GF-D8 (cell line): ENCODE measurements around the gene ZNF507.
"Not testable (repeated sequence)": the region's sequence is repeated elsewhere in the genome, so short reads cannot be mapped to it uniquely, and the experiment has no call there.

Experiments
- DNase-seq: peaks from one replicate; lab custom pipeline; 2025; lab: John Stamatoyannopoulos, UW

The ZNF507 gene

DNA sequence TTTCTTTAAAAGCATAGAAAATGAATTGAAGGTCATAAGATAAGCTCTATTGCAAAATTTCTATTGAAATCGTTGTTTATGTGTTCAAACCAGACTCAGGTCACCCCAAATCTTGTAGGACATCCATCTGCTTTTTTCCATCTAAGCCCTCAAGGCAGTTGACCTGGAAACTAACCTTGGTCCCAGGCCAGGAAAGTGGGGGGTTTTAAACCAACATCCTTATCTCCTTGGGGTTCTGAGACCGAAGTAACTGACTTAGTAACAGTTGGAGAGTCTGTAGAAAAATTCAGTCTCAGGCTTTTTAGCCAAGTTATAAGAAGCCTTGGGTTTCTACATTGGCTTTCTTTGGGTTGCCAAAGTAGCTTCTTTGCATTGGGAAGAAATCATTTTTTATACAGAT lies 23.4 kb downstream of the ZNF507 start:
- DNase-seq: no peak

DNA sequence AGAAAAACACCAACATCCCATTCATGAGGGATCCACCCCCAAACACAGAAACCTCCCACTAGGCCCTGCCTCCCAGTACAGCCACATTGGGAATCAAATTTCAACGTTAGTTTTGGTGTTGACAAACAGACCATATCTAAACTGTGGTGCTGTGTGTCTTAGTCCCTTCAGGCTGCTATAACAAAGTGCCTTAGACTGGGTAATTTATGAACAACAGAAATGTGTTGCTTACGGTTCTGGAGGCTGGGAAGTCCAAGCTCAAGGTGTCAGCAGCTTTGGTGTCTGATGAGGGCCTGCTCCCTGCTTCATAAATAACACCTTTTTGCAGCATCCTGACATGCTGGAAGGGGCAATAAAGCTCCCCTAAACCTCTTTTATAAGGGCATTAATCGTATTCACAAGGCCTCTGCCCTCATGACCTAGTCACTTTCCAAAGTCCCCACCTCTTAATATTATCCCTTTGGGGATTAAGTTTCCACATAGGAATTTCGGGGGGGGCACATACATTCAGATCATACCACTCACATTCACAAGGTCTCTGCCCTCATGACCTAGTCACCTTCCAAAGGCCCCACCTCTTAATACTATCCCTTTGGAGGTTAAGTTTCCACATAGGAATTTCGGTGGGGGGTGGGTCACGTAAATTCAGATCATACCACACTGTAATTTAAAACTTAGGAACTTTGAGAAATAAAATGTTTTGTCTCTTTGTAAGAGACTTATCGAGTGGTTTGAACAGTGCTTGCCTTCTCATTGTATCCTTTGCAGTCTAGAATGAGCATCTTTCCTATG lies 27.5 kb downstream of the ZNF507 start:
- no peak for DNase-seq

DNA sequence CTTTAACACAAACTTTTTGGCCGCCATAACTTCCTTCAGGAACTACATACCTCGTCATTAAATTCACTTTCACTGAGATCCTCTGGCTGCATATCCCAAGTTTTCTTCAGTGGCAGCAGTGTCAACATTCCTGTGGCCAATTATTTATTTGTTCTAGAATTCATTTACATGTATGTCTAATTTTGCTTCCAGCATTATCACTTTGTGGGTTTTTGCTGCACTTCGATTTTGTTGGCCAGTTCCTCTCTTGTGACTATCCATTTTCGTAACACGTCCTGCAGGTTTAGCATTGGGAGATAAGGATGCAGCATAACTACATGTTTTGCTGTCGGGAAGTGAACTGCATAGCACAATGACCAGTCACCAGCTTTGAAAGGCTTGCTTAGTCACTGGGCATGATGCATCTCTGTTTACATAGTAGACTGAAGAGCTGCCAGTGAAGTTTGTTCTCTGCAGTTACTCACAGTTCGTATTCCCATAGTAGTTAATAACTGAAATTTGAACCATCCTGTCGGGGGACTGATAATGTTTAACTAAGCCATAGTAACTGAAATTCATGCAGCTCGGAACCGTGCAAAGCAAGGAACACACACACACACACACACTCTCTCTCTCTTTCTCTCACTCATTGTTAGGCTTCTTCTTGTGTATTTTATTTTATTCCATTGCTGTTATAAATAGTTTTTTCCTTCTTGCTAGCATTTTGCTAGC lies 28.3 kb downstream of the ZNF507 start:
- DNase-seq: no peak

DNA sequence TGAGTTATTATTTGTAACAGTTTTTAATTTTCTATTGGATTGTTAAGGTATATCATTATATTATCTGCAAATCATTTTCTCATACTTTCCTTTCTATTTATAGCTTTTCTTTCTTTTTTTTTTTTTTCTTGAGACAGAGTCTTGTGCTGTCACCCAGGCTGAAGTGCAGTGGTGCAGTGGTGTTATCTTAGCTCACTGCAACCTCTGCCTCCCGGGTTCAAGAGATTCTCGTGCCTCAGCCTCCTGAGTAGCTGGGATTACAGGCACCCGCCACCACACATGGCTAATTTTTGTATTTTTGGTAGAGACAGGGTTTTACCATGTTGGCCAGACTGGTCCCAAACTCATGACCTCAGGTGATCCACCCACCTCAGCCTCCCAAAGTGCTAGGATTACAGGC lies 29.0 kb downstream of the ZNF507 start:
- DNase-seq: not testable (repeated sequence)

DNA sequence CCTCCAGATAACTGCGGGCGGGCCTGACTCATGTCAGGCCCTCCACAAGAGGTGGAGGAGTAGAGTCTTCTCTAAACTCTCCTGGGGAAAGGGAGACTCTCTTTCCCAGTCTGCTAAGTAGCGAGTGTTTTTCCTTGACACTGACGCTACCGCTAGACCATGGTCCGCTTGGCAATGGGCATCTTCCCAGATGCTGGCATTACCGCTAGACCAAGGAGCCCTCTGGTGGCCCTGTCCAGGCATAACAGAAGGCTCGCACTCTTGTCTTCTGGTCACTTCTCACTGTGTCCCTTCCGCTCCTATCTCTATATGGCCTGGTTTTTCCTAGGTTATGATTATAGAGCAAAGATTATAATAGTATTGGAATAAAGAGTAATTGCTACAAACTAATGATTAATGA lies 31.7 kb downstream of the ZNF507 start:
- not testable (repeated sequence) for DNase-seq

DNA sequence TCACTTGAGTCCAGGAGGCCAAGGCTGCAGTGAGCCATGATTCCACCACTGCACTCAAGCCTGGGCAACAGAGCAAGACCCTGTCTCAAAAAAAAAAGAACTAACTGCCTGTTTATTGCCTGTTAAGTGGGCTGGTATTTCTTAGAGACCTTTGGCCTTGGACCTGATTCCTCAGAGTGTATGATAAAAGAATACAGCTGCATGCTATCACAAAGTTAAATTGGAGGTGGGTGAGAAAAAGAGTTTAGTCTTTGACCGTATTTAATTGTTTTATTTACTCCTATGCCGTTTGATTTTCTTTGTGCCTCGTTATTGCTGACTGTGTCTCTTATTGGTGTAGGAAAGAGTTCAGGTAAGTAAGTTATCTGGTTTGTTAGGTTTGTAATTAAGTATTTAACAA lies 34.9 kb downstream of the ZNF507 start:
- DNase-seq: no peak

DNA sequence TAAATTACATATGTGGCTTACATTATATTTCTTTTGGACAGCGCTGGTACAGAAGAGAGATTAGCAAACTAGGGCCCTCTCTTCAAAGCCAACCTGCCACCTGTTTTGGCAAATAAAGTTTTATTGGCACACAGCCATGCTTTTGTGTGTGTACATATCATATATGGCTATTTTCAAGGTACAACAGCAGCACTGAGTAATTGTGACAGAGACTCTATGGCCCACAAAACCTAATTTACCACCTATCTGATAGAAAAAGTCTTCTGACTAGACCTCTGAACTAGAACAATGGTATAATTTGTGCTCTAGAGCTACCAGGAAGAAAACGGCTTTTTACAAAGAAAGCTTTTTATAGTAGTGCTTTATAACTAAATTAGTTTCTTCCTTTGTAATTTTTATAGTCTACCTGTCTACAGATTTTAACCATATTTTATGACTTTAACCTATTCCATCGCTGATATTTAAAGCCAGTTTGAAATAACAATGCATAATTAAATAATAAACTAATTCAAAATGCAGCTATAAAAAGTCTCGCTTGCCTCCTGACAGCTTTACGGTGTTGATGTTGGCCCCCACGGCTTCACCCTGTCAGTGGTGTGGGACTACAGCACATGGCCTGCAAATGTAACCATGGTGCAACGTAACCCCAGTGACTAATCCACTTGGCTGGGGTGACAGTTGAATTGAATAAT lies 42.4 kb downstream of the ZNF507 start:
- no peak for DNase-seq

DNA sequence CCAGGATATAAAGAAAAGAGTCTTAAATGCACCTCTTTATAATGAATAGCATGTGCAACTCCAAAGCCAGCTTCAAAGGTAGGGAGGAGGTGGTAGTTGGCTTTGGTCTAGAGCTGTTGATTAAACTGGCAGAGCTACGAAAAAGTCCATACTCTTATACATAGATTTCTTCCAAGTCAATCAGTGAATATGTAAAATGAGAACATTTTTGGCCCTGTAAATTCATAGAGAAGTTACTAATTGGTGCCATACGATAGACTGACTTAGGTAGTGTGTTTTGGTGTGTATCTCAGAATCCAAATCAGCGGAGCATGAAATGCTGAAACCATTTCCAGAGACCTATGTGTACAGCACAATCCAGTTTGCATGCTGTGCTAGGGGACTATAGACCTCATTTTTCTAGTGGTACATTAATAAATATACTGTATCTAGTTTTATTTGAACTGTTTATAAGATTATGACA lies 43.0 kb downstream of the ZNF507 start:
- no peak for DNase-seq

DNA sequence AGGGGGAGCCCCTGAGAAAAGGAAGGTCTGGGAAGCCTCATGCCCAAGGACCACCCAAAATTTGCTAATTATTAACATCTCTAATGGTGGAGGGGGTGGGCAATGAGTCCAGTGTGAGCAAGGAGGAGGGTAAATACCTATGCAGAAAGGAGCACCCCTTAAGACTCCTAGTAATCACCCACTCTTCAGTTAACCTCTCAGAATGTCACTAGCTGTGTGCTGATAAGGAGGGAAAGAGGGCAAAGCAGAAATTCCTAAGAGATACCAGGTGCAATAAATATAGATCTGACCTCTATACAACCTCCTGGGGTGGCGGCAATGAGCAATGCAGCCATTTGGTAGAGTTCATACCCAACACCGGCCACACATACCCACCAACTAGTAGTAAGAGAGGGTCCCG lies 47.5 kb downstream of the ZNF507 start:
- no peak for DNase-seq

DNA sequence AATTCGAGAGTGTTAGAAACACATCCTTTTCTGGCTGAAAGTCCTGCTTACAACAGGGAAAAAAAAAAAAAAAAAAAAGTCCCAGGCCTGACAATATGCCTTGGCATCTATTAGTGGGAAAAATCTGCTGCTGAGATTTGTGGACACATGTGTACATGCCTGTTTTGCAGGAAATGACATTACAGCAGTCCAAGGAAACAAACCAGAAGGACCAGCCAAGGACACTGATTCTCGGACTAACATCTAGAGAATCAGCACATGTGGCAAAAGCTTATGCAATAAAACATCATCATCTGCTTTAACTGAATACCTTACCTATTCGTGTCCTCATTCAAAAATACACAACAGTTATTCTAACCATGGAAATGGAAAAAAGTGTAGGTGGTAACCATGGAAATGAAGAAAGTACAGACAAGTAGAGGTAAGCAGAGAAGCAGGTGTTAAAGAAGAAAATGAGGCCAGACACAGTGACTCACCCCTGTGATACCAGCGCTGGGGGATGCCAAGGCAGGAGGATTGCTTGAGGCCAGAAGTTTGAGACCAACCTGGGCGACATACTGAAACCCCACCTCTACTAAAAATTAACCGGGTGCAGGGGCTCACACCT lies 50.7 kb downstream of the ZNF507 start:
- DNase-seq: no peak

DNA sequence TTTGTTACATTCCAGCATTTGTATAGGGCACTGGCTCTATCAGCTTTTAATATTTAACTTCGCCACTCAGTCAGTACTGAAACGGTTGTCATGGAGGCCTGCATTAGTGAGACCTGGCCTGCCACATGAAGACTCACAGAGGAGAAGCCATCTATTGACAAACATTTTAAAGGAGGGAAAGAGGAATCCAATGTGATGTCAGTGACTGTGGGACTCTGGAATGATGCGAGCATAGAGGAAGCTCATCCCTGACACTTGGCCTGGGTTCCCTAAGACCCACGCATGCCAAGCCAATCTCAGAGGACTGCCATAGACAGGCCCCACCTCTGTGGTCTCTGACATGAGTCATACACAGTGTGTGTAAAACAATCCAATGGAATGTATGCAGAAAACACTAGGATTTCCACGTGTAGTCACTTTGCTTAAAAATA lies 52.3 kb downstream of the ZNF507 start:
- no peak for DNase-seq

DNA sequence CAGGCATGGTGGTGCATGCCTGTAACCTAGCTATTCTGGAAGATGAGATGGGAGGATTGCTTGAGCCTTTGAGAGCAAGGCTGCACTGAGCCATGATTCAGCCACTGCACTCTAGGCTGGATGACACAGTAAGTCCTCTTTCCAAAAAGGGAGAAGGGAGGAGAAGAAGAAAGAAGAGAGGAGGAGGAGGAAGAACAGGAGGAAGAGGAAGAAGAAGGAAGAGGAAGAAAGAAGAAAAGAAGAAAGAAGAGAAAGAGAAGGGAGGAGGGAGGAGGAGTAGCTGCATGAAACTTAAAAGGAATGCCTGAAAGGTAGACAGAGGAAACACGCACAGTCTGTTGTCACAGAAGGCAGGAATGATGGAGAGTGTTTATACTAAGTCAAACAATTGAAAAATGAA lies 56.6 kb downstream of the ZNF507 start:
- DNase-seq: no peak

DNA sequence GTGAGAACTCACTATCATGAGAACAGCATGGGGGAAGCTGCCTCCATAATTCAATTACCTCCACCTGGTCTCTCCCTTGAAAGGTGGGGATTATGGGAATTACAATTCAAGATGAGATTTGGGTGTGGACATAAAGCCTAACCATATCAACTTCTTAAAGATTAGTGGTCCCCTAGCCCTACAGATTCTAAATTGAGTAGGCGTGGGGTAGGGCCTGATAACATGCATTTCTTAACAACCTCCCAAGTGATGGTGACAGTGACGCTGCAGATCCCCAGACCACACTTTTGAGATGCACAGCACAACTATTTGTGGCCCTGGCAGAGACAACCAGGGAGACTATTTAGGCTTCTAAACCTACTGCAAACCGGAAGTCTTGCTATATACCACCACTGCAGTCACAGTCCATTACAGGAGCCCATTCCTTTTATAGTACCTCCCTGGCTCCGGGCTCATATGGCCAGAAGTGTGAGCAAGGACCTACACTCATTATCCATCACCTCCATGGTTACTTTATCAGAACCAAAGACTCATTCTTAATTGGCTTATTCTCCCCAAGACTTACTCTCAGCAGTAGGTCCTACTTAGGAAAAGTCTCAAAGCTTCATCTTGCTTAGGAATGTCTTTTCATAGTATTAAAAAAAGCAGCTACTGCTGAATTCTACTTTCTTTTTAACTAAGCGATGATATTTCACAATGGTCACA lies 58.0 kb downstream of the ZNF507 start:
- DNase-seq: no peak

DNA sequence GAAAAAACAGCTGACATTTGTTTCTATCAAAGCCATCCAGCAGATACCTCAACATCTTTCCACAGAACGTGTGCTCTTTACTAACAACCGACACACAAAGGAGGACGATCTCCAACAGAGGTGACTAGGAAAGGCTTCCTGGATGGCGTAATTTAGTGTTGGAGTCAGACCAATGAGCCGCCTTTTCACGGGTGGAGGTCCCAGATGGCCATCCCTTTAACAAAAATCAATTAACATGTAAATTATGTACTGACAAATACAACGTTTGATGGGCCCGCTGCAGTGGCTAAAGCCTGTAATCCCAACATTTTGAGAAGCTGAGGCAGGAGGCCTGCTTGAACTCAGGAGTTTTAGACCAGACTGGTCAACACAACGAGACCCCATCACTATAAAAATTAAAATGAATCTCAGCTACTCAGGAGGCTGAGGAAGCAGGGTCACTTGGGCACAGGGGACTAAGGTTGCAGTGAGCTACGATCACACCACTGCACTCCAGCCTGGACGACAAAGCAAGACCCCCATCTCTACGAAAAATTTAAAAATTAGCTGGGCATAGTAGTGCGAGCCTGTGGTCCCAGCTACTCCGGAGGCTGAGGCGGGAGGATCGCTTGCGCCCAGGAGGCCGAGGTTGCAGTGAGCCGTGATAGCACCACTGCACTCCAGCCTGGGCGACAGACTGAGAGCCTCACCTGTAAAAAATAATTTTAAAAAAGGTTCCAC lies 59.0 kb downstream of the ZNF507 start:
- DNase-seq: no peak

DNA sequence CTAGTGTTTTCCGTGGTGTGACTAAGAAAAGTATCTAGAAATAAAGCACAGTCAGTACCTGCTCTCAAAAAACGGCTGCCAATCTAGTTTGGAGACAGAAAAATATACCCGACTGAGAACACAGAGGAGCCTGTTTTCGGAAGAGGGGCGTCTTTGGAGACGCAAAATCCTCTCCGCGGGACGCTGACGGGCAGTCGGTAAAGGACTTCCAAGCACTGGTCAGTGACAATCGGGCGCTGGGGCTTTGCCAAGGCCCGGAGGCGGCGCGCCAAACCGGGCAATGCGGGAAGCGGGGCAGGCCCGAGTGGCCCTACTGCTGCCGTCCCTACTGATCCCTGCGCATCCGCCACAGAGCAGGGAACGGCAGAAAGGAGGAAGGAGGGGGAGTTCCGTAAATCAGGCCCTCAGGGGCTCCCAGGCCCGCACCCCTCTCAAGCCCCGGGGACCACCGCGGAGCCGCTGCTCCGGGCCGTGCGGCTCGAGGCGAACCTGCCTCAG lies 59.6 kb downstream of the ZNF507 start:
- peak; percentile 68 for DNase-seq

DNA sequence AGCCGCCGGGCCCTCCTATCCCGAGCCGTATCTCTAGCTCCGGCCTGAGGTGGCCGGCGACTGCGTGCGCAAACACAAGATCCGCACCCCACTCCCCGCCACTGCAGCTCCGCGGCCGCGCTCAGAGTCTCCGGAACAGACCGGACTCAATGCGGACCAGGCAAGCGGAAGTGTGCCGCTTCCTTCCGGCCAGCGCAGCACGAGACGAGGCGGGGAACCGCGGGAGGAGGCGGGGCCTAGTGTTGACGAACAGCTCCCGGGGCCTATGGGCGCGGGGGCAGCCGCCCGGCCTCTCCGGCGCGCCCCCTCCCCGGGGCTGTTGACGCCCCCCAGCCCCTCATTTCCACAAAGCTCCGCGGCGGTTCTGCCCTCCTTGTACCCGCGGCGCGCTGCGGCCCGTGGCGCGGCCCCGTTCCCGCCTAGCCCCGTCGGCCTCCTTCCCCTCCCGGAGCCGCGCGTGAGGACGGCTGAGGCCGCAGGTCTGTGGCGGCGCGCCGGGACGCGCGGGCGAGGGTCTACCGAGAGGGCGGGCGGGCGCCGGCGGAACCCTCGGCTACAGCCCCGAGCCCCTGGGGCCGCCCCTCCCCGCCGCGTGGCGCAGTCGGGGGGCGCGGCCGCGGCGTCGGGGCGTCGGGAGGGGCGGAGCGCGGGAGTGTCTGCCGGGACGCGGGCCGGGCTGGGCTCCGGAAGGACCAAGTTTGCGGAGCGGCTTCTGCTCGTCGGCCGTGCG lies 60.2 kb downstream of the ZNF507 start, which contains the start of gene DPY19L3:
Gene DPY19L3 (plus strand): TSS at position 340 of the 730 bp plus-strand sequence. CDS start 2,484 bp downstream, outside the sequence.
- DNase-seq: peak; percentile 80

DNA sequence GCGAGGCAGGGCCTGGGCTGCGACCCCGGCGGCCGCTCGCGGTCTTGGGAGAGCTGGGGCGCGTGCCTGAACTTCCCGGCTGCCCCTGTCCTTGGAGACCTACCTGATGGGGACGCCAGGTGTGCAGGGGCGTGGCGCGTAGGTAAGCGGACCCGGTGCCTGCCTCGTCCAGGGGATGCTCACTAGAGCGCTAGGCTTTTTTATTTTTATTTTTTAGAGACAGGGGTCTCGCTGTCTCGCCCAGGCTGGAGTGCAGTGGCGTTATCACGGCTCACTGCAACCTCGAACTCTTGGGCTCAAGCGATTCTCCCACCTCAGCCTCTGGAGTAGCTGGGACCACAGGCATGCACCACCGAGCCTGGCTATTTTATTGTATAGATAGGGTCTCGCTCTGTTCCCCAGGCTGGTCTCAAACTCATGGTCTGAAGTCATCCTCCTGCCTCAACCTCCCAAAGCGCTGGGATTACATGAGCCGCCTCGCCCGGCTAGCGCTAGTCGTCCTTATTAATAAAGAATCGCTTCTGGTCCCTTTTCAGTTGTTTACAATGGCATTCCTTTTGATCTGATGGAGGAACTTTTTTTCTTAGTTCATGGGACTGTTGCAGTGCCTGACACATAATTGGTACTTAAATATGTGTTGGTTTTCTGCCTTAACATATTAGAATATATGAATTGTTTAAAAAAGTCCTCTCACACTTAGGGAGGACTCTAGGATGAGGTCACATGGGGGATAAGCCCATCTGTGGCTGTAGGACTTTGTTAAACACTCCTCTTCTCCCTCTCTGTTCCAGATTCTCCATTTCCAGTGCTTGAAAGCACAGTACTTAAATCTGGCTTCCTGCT lies 61.0 kb downstream of the ZNF507 start:
- no peak for DNase-seq

DNA sequence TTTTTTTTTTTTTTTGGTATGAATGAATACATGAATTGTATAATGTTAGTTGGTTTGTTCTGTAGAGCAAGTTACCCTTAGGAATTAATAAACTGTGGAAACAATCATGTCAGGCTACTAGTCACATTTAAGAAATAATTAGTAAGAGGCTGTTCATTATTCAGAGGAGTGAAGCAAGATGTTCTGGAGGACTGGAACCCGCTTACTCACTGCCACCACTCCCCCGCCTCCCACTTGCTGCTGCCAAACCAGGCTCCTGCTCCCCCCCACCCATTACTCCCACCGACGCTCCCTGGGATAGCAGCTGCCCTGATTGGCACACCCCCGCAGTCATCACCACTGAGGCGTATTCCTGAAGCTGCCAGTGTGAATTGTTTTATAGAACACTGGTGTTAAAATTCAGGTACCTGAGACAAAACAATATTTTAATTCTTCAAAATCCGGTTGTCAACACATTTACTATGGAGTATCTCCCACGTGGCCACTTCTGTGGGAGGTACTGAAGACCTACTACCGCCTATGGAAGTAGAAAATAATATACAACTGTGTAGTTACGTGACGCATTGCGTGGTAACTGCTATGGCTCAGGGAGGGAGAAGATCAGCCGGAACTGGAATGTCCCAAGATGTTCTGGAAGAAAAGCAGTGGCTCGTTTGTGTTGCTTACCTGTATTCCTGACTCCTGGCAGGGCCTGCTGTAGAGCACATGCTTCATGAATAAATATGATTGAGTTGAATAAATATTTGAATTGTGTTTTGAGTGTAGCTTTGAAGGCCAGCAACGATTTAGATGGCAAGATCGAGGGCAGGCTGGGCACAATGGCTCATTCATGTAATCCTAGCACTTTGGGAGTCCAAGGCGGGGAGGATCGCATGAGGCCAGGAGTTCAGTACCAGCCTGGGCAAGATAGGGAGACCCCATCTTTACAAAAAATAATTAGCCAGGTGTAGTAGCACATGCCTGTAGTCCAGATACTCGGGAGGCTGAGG lies 61.9 kb downstream of the ZNF507 start:
- DNase-seq: no peak
